SU-DHL-6 (cell line): Measurements from ENCODE around the gene AGO4.

ENCODE experiments used
- H2AFZ ChIP-seq: fragments of 200-600 bp; sonication (generic); 2 replicates; pipeline ENCODE4 v1.6.1; 2014; ENCODE audit warnings: low read depth, mild to moderate bottlenecking, moderate library complexity, mixed read lengths, antibody characterized with exemption, low read length; ENCODE audit not compliant: severe bottlenecking
- H3F3A ChIP-seq: fragments of 200-600 bp; shearing (Covaris generic); 2 replicates; pipeline ENCODE4 v1.6.0; 2016; ENCODE audit warnings: antibody characterized with exemption, mild to moderate bottlenecking; ENCODE audit not compliant: insufficient read depth
- H3K27ac ChIP-seq: fragments of 200-600 bp; sonication (generic); 2 replicates; pipeline ENCODE4 v1.5.1; 2016; ENCODE audit warnings: low read depth, mild to moderate bottlenecking, low read length, moderate library complexity, mixed read lengths
- H3K27me3 ChIP-seq: fragments of 200-600 bp; sonication (generic), shearing (Covaris generic); 2 replicates; pipeline ENCODE4 v1.6.0; 2014; ENCODE audit warnings: mild to moderate bottlenecking, low read length
- H3K36me3 ChIP-seq: fragments of 200-600 bp; sonication (generic); 2 replicates; pipeline ENCODE4 v1.6.1; 2014; ENCODE audit warnings: mild to moderate bottlenecking, low read length, mixed read lengths
- H3K4me2 ChIP-seq: fragments of 300-600, 200-600 bp; shearing (Covaris generic), sonication (generic); 2 replicates; pipeline ENCODE4 v1.6.0; 2014; ENCODE audit warnings: low read length, low read depth, mild to moderate bottlenecking; ENCODE audit not compliant: poor library complexity, severe bottlenecking
- H3K4me3 ChIP-seq: fragments of 200-600 bp; sonication (generic); 2 replicates; pipeline ENCODE4 v1.5.1; 2014; ENCODE audit warnings: antibody characterized with exemption, low read length, mild to moderate bottlenecking, mixed read lengths; ENCODE audit not compliant: insufficient read depth, poor library complexity, severe bottlenecking
- H3K79me2 ChIP-seq: fragments of 200-600 bp; sonication (generic); 2 replicates; pipeline ENCODE4 v1.6.1; 2014; ENCODE audit warnings: mild to moderate bottlenecking, low read length, moderate library complexity; ENCODE audit not compliant: insufficient read depth
- H3K9ac ChIP-seq: fragments of 200-600 bp; sonication (generic); 2 replicates; pipeline ENCODE4 v1.7.0; 2014; ENCODE audit warnings: mild to moderate bottlenecking, low read length
- H3K9me2 ChIP-seq: fragments of 200-600 bp; sonication (generic); replicated peaks from 2 replicates; pipeline ENCODE4 v1.6.1; 2014; ENCODE audit warnings: low read length; ENCODE audit not compliant: insufficient read depth
- H3K9me3 ChIP-seq: fragments of 200-600 bp; sonication (generic); 2 replicates; pipeline ENCODE4 v1.6.1; 2014; ENCODE audit warnings: low read length, mixed read lengths; ENCODE audit not compliant: insufficient read depth
- H4K20me1 ChIP-seq: fragments of 200-600 bp; sonication (generic); 2 replicates; pipeline ENCODE4 v1.6.1; 2014; ENCODE audit warnings: low read depth, mild to moderate bottlenecking, antibody characterized with exemption, low read length, moderate library complexity, mixed read lengths
- EZH2phosphoT487 ChIP-seq: fragments of 200-600 bp; sonication (generic), shearing (Covaris generic); conservative IDR thresholded peaks from 2 replicates; pipeline ENCODE4 v1.6.1; 2018; ENCODE audit warnings: mild to moderate bottlenecking, antibody characterized with exemption, low read length, moderate library complexity, mixed read lengths
- TF ChIP-seq, protein P1 (sequence below): fragments of 200-600 bp; sonication (generic); IDR thresholded peaks from one replicate; pipeline ENCODE4 v1.5.1; 2017; ENCODE audit warnings: antibody characterized with exemption, mild to moderate bottlenecking, low read length, moderate library complexity; ENCODE audit not compliant: insufficient read depth, poor library complexity, severe bottlenecking

Gene AGO4

DNA sequence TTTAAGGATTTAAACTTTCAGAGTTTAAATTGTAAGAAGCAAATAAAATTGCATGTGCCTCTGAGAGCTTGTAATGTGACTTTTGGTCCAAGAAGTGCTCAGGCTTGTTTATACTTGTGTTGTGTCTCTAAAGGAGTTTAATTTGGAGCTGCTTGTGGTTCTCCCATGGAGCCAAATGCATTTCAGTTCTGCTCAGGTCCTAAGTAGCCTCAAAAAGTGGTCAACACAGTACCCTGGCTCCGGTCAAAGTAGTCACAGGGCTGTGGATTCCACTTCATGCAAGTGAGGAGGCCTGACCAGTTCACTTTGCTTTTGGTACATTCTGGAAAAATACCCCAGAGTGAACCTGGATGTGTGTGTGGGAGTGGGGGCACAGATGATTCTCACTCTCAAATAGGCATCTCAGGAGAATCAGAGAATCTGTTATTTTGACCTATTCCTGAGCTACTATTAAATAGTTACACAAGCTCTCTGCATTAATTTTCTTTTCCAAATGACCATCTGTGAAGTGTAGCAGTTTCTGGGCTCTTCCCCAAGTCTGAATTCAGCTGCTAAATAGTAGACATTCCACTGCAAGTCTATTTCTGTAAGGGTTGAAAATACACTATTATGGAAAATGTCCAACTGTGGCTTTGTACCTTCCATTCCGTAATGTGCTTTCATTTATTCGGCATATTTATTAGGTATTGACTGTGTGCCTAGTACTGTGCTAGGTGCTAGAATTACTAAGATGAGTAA is 43.5 kb downstream of the AGO4 start:
- Histone ChIP-seq H3K79me2 (no peaks in the 10 kb centered on the region), H2AFZ (no peak overlapping the region), H3K27ac (no peak overlapping the region), H3K9me2 (no peaks in the 10 kb centered on the region), H3K9me3 (no peaks in the 10 kb centered on the region), H3K9ac (no peak overlapping the region), H3K4me3 (no peak overlapping the region), H3K27me3 (no peaks in the 10 kb centered on the region), H3F3A (no peaks in the 10 kb centered on the region), H4K20me1 (no peaks in the 10 kb centered on the region), H3K36me3 (no peaks in the 10 kb centered on the region), H3K4me2 (no peak overlapping the region)
- TF ChIP-seq, protein P1, sequence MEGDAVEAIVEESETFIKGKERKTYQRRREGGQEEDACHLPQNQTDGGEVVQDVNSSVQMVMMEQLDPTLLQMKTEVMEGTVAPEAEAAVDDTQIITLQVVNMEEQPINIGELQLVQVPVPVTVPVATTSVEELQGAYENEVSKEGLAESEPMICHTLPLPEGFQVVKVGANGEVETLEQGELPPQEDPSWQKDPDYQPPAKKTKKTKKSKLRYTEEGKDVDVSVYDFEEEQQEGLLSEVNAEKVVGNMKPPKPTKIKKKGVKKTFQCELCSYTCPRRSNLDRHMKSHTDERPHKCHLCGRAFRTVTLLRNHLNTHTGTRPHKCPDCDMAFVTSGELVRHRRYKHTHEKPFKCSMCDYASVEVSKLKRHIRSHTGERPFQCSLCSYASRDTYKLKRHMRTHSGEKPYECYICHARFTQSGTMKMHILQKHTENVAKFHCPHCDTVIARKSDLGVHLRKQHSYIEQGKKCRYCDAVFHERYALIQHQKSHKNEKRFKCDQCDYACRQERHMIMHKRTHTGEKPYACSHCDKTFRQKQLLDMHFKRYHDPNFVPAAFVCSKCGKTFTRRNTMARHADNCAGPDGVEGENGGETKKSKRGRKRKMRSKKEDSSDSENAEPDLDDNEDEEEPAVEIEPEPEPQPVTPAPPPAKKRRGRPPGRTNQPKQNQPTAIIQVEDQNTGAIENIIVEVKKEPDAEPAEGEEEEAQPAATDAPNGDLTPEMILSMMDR: no peak
- no peak for TF ChIP-seq EZH2phosphoT487

DNA sequence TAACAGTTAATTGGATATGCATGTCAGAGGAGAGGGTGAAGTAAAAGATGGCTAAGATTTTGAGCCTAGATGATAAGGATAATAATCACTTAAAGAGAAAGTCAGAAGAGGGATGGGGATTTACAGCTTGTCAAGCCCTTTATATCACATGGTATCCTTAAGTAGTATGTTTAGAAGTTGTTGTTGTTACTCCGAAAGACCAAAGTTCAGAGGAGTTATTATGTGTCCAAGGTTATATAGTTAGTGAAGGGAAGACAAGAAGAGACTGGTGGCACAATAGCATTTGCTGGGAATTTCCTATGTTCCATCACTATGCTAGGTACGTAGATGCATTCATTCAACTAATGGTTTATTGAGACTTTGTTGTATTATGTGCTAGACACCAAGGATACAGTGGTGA is 44.4 kb downstream of the AGO4 start:
- Histone ChIP-seq H3K9me2 (no peaks in the 10 kb centered on the region), H4K20me1 (no peaks in the 10 kb centered on the region), H3K36me3 (no peaks in the 10 kb centered on the region), H3K9me3 (no peaks in the 10 kb centered on the region), H3F3A (no peaks in the 10 kb centered on the region), H3K4me2 (no peak overlapping the region), H3K9ac (no peak overlapping the region), H3K27ac (no peak overlapping the region), H2AFZ (no peak overlapping the region), H3K79me2 (no peaks in the 10 kb centered on the region), H3K4me3 (no peak overlapping the region), H3K27me3 (no peaks in the 10 kb centered on the region)
- TF ChIP-seq EZH2phosphoT487: no peak
- TF ChIP-seq, protein P1: no peak

DNA sequence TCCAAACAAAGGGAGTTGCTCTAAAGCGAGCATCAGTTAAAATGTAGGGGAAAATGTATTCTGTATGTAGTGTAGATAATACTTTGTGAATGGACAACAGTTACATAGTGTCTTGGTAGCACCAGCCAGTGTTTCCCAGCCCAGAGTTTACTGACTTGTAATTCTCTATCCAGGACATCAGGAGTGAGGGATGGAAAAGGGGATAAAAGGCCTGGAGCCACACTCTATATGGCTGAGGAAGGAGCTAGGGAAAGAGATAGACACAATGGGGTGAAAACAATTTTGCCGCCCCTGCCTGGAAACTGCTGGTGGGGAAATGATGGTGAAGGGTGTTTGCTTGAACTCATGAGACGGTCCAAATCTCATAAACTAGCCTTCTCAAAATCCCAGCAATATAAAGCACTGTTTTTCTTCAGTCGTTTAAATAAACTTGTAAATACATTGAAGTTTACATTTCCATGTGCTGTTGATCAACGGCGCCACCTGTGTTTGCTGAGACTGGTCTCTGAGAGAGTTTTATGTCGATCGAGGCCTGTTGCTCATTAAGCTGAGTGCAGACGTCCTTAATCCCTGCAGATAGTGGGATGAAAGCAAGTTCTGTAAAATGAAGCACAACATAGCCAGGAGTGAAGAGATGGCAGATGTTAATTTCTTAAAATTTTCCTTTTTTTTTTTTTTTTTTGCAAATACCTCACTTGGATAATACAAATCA is 47.3 kb downstream of the AGO4 start:
- H3K9me3 ChIP-seq: no peaks in the 10 kb centered on the region
- no peak overlapping the region for H3K4me2 ChIP-seq
- no peaks in the 10 kb centered on the region for H3F3A ChIP-seq
- no peak overlapping the region for H3K9ac ChIP-seq
- no peak overlapping the region for H3K27ac ChIP-seq
- no peaks in the 10 kb centered on the region for H4K20me1 ChIP-seq
- no peaks in the 10 kb centered on the region for H3K27me3 ChIP-seq
- H2AFZ ChIP-seq: no peak overlapping the region
- no peaks in the 10 kb centered on the region for H3K9me2 ChIP-seq
- H3K36me3 ChIP-seq: no peaks in the 10 kb centered on the region
- no peak for TF ChIP-seq EZH2phosphoT487
- TF ChIP-seq, protein P1: no peak
- H3K79me2 ChIP-seq: no peaks in the 10 kb centered on the region
- no peak overlapping the region for H3K4me3 ChIP-seq
